Neutrophil (primary cell): ENCODE results near the gene TSPAN18.

Experiments
- H3K27ac ChIP-seq: fragments of 200-600 bp; sonication (generic); 2 replicates; pipeline ENCODE4 v1.5.1; 2016; ENCODE audit warnings: mild to moderate bottlenecking, moderate library complexity
- H3K27me3 ChIP-seq: fragments of 200-600 bp; sonication (generic); 2 replicates; pipeline ENCODE4 v1.6.0; 2016; ENCODE audit warnings: mild to moderate bottlenecking
- H3K36me3 ChIP-seq: fragments of 200-600 bp; sonication (generic); 2 replicates; pipeline ENCODE4 v1.5.1; 2017
- H3K4me1 ChIP-seq, 2 experiments: fragments of 200-600 bp in 1 of 2; sonication (generic) in 1 of 2; 1 replicate in 1 of 2; 2 replicates in 1 of 2; pipeline versions ENCODE4 v1.5.1 to v1.6.1; 2013 to 2016; ENCODE audit warnings: low read depth in 1 of 2, low read length in 1 of 2, mild to moderate bottlenecking in 1 of 2, moderate library complexity in 1 of 2; ENCODE audit not compliant: control insufficient read depth in 1 of 2, insufficient read depth in 1 of 2
- H3K4me3 ChIP-seq, 2 experiments: fragments of 200-600 bp in 1 of 2; sonication (generic) in 1 of 2; 1 replicate in 1 of 2; 2 replicates in 1 of 2; pipeline ENCODE4 v1.5.1; 2013 to 2016; ENCODE audit warnings: low read depth in 1 of 2, low read length in 1 of 2, mild to moderate bottlenecking in 1 of 2, moderate library complexity in 1 of 2
- H3K9me3 ChIP-seq: fragments of 200-600 bp; sonication (generic); 2 replicates; pipeline ENCODE4 v1.5.1; 2016
- TF ChIP-seq, protein P1 (sequence below): fragments of 200-600 bp; sonication (generic); IDR thresholded peaks from 2 replicates; pipeline ENCODE4 v1.5.1; 2016; ENCODE audit warnings: antibody characterized with exemption

The TSPAN18 gene

GRCh38 chr11:44970293-44970692 lies 243.5 kb downstream of the TSPAN18 start:
- Histone ChIP-seq H3K27ac (peak overlapping the region; percentile 94), H3K36me3 (no peaks in the 10 kb centered on the region), H3K9me3 (no peaks in the 10 kb centered on the region), H3K4me3 (peak overlapping the region; percentile 35 to 47), H3K27me3 (no peaks in the 10 kb centered on the region), H3K4me1 (peaks cover 84 to 85% of the 10 kb centered on the region in 2 experiments)
- TF ChIP-seq, protein P1, sequence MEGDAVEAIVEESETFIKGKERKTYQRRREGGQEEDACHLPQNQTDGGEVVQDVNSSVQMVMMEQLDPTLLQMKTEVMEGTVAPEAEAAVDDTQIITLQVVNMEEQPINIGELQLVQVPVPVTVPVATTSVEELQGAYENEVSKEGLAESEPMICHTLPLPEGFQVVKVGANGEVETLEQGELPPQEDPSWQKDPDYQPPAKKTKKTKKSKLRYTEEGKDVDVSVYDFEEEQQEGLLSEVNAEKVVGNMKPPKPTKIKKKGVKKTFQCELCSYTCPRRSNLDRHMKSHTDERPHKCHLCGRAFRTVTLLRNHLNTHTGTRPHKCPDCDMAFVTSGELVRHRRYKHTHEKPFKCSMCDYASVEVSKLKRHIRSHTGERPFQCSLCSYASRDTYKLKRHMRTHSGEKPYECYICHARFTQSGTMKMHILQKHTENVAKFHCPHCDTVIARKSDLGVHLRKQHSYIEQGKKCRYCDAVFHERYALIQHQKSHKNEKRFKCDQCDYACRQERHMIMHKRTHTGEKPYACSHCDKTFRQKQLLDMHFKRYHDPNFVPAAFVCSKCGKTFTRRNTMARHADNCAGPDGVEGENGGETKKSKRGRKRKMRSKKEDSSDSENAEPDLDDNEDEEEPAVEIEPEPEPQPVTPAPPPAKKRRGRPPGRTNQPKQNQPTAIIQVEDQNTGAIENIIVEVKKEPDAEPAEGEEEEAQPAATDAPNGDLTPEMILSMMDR, result no peak

DNA sequence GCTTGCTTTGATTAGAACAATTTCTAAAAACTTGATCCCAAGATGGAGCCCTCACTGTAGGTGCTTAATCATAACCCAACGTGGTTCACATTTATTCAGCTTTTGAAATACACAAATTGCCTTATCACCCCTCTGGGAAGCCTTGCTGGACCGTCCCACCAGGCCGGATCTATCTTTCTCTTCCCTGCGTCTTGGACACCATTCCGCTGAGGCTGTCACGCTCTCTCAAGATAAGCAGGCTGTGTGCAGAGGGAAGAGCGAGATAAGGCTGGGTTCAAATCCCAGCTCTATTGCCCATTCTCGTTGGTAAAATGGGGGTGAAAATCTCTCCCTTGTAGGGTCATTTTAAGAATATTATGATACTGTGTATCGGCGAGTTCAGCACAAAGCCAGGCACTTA lies 244.4 kb downstream of the TSPAN18 start:
- peak overlapping the region; percentile 94 for H3K27ac ChIP-seq
- H3K36me3 ChIP-seq, result no peaks in the 10 kb centered on the region
- TF ChIP-seq, protein P1, result no peak
- H3K27me3 ChIP-seq, result no peaks in the 10 kb centered on the region
- H3K9me3 ChIP-seq, result no peaks in the 10 kb centered on the region
- H3K4me1 ChIP-seq, result peaks cover 77 to 79% of the 10 kb centered on the region in 2 experiments
- H3K4me3 ChIP-seq, result peak overlapping the region; percentile 35 to 47

GRCh38 chr11:44972746-44973435 lies 246.1 kb downstream of the TSPAN18 start:
- no peak overlapping the region for H3K4me3 ChIP-seq
- H3K36me3 ChIP-seq, result no peaks in the 10 kb centered on the region
- H3K9me3 ChIP-seq, result no peaks in the 10 kb centered on the region
- TF ChIP-seq, protein P1, result no peak
- peak overlapping the region; percentile 94 for H3K27ac ChIP-seq
- peaks cover 82 to 85% of the 10 kb centered on the region in 2 experiments for H3K4me1 ChIP-seq
- H3K27me3 ChIP-seq, result no peaks in the 10 kb centered on the region

DNA sequence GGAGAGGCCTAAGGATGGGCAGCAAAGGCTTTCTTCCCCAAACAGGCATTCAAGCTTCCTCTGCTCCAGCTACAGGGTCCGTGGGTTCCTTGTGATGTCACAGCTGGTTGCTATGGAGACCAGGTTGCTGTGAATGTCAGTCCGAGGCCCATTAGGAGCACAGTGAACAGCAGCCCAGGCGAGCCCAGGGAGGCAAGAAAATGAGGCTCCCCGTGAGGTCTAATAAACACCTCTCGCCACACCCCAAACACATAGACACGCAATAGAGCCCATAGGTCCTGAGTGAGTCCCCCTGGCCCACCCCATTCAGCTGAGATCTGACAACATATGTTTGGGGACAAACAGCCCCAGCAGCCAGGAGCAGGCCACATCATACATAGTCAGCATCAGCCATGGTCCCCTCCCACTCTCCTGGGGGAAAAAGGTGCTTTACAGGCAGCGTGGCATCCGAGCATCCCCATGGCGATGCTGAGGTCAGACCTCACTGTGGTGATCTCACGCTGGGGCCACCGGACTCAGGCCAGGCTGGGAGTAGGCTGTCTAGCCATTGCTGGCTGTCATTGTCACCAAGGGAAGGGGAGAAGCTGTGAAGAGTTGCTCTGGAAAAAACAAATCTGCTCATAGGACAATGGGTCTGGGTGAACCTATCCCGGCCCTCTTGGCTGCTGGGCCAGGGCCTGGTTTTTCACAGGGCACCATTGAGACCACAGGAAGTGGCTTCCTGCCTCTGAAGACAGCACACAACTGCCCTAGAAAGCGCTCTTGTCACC lies 247.1 kb downstream of the TSPAN18 start:
- TF ChIP-seq, protein P1, result no peak
- Histone ChIP-seq H3K4me3 (no peak overlapping the region), H3K27me3 (no peaks in the 10 kb centered on the region), H3K4me1 (peaks cover 82 to 85% of the 10 kb centered on the region in 2 experiments), H3K27ac (peak overlapping the region; percentile 54), H3K36me3 (no peaks in the 10 kb centered on the region), H3K9me3 (no peaks in the 10 kb centered on the region)

- H3K36me3 ChIP-seq, result no peaks in the 10 kb centered on the region
- TF ChIP-seq, protein P1, result no peak
- peak overlapping the region; percentile 54 for H3K27ac ChIP-seq
- H3K9me3 ChIP-seq, result no peaks in the 10 kb centered on the region
- H3K4me3 ChIP-seq, result no peak overlapping the region
- H3K4me1 ChIP-seq, result peaks cover 75 to 81% of the 10 kb centered on the region in 2 experiments
- H3K27me3 ChIP-seq, result no peaks in the 10 kb centered on the region
Observed at GRCh38 chr11:44974402-44975000, 247.7 kb downstream of the TSPAN18 start.
